Measurements from ENCODE around the gene CCNT2. TPM values are rescaled to one million over a fixed set of nuclear protein-coding genes. Genes with fewer than 3 reads are reported as not detected.
"Not testable (repeated sequence)": the region's sequence is repeated elsewhere in the genome, so short reads cannot be mapped to it uniquely, and the experiment has no call there.

Gene CCNT2
- total RNA-seq, 6 experiments from 2014 or later: 13.2 to 23.6 (median 17.5) TPM

GRCh38 chr2:134897932-134898331 lies 20.7 kb upstream of the CCNT2 start:
- no peak for DNase-seq
- TF ChIP-seq POLR2A (IDR thresholded peaks at IDR 0.05) (no peak), CTCF (IDR thresholded peaks at IDR 0.05) (peak; percentile 28 to 50 (median 46))
- H3K27ac ChIP-seq: peak overlapping the region in 1 of 3 donors; percentile 33
- H3K9me3 ChIP-seq: no peaks in the 10 kb centered on the region
- intact Hi-C loops (cut with DNase I): no loop called here
- no peaks in the 10 kb centered on the region for H3K27me3 ChIP-seq
- H3K4me1 ChIP-seq: peaks cover 0 to 18% (median 6%) of the 10 kb centered on the region in 4 donors
- H3K4me3 ChIP-seq: no peak overlapping the region
- peak in 1 of 4 donors; percentile 45 for ATAC-seq
- peaks cover 0 to 26% (median 5%) of the 10 kb centered on the region in 4 donors for H3K36me3 ChIP-seq

- ATAC-seq (peak in 3 of 4 donors; percentile 24 to 56 (median 45)), DNase-seq (no peak)
- Histone ChIP-seq H3K36me3 (peaks cover 0 to 26% (median 5%) of the 10 kb centered on the region in 4 donors), H3K27ac (peak overlapping the region in 1 of 3 donors; percentile 33), H3K4me1 (peaks cover 0 to 18% (median 6%) of the 10 kb centered on the region in 4 donors), H3K9me3 (no peaks in the 10 kb centered on the region), H3K27me3 (no peaks in the 10 kb centered on the region), H3K4me3 (no peak overlapping the region)
- intact Hi-C loops (cut with DNase I): no loop called here
- TF ChIP-seq CTCF (IDR thresholded peaks at IDR 0.05): no peak
Observed at GRCh38 chr2:134899204-134899603, 19.4 kb upstream of the CCNT2 start.

GRCh38 chr2:134900151-134900550 lies 18.5 kb upstream of the CCNT2 start:
- intact Hi-C loops (cut with DNase I): loop anchor here in 1 of 2 donors (10.0 kb wide), 1 partner anchor 115 kb away; no protein-coding TSS in a partner anchor
- TF ChIP-seq POLR2A (IDR thresholded peaks at IDR 0.05) (no peak), CTCF (IDR thresholded peaks at IDR 0.05) (no peak)

GRCh38 chr2:134903701-134904100 lies 14.9 kb upstream of the CCNT2 start:
- not testable (repeated sequence) for H3K4me1 ChIP-seq, DNase-seq, H3K9me3 ChIP-seq, H3K27ac ChIP-seq, H3K4me3 ChIP-seq, H3K27me3 ChIP-seq, ATAC-seq
- WGBS (ENCODE audit: insufficient coverage, low coverage, low lambda C conversion rate, missing lambda C conversion rate): 83% methylated on average over 8 of the region's 13 CpGs
- peaks cover 0 to 26% (median 5%) of the 10 kb centered on the region in 4 donors for H3K36me3 ChIP-seq
- intact Hi-C loops (cut with DNase I): loop anchor here in 1 of 2 donors (10.0 kb wide), 1 partner anchor 119 kb away; no protein-coding TSS in a partner anchor

More at GRCh38 chr2:134900151-134900550, 18.5 kb upstream of the CCNT2 start:
- DNase-seq: no peak
- peaks cover 0 to 18% (median 6%) of the 10 kb centered on the region in 4 donors for H3K4me1 ChIP-seq
- no peaks in the 10 kb centered on the region for H3K27me3 ChIP-seq
- H3K9me3 ChIP-seq: no peaks in the 10 kb centered on the region
- peaks cover 0 to 26% (median 5%) of the 10 kb centered on the region in 4 donors for H3K36me3 ChIP-seq
- H3K4me3 ChIP-seq: no peak overlapping the region
- 87% methylated on average over 1 of the region's 1 CpG for WGBS (ENCODE audit: insufficient coverage, low coverage, low lambda C conversion rate, missing lambda C conversion rate)
- no peak for ATAC-seq
- H3K27ac ChIP-seq: no peak overlapping the region

GRCh38 chr2:134905168-134905567 lies 13.5 kb upstream of the CCNT2 start:
- intact Hi-C loops (cut with DNase I): loop anchor here in 1 of 2 donors (10.0 kb wide), 1 partner anchor 120 kb away; no protein-coding TSS in a partner anchor
- WGBS (ENCODE audit: insufficient coverage, low coverage, low lambda C conversion rate, missing lambda C conversion rate): no CpG with 5 or more reads among the region's 2 CpGs
- Histone ChIP-seq H3K9me3 (no peaks in the 10 kb centered on the region), H3K4me1 (no peaks in the 10 kb centered on the region), H3K36me3 (peaks cover 0 to 22% (median 3%) of the 10 kb centered on the region in 4 donors), H3K27ac (no peak overlapping the region), H3K27me3 (no peaks in the 10 kb centered on the region), H3K4me3 (no peak overlapping the region)
- no peak for ATAC-seq
- no peak for DNase-seq
- TF ChIP-seq CTCF (IDR thresholded peaks at IDR 0.05) (no peak), POLR2A (IDR thresholded peaks at IDR 0.05) (no peak)
